Trophoblast cell (in vitro differentiated cells and primary cell): Measurements from ENCODE around the gene CCDC85C.

Experiments
- DNase-seq, 2 donors: peaks; one replicate each; pipeline ENCODE4 v3.0.0-alpha.2; 2016
- H2AFZ ChIP-seq: 2 replicates; pipeline ENCODE4 v1.6.1; 2013; ENCODE audit warnings: low read length, moderate library complexity, mild to moderate bottlenecking; ENCODE audit not compliant: insufficient read depth, poor library complexity
- H2AK5ac ChIP-seq: 2 replicates; pipeline ENCODE4 v1.6.1; 2013; ENCODE audit warnings: mild to moderate bottlenecking, low read length
- H2BK120ac ChIP-seq: 2 replicates; pipeline ENCODE4 v1.6.1; 2013; ENCODE audit warnings: low read length, mild to moderate bottlenecking, moderate library complexity; ENCODE audit not compliant: insufficient read depth, poor library complexity
- H2BK12ac ChIP-seq: 2 replicates; pipeline ENCODE4 v1.6.1; 2013; ENCODE audit warnings: mild to moderate bottlenecking, low read length, moderate library complexity
- H2BK5ac ChIP-seq: 2 replicates; pipeline ENCODE4 v1.6.1; 2013; ENCODE audit warnings: low read length, low read depth, moderate library complexity, mild to moderate bottlenecking; ENCODE audit not compliant: poor library complexity
- H3K14ac ChIP-seq: 2 replicates; pipeline ENCODE4 v1.6.1; 2013; ENCODE audit warnings: mild to moderate bottlenecking, low read length
- H3K18ac ChIP-seq: 2 replicates; pipeline ENCODE4 v1.6.1; 2013; ENCODE audit warnings: mild to moderate bottlenecking, low read length
- H3K23ac ChIP-seq: 2 replicates; pipeline ENCODE4 v1.6.1; 2013; ENCODE audit warnings: low read length
- H3K27ac ChIP-seq: 2 replicates; pipeline ENCODE4 v1.5.1; 2013; ENCODE audit warnings: low read depth, mild to moderate bottlenecking, inconsistent platforms, low read length, moderate library complexity
- H3K27me3 ChIP-seq: 2 replicates; pipeline ENCODE4 v1.6.1; 2013; ENCODE audit warnings: inconsistent platforms, mild to moderate bottlenecking, low read length, moderate library complexity; ENCODE audit not compliant: insufficient read depth
- H3K36me3 ChIP-seq, 2 experiments: 1 replicate in 1 of 2; 2 replicates in 1 of 2; pipeline ENCODE4 v1.6.1; 2013; ENCODE audit warnings: low read length in 2 of 2, mild to moderate bottlenecking in 2 of 2, moderate library complexity in 1 of 2; ENCODE audit not compliant: insufficient read depth in 2 of 2, control insufficient read depth in 1 of 2
- H3K4ac ChIP-seq: 2 replicates; pipeline ENCODE4 v1.6.1; 2013; ENCODE audit warnings: low read depth, mild to moderate bottlenecking, low read length, moderate library complexity
- H3K4me1 ChIP-seq, 2 experiments: 1 replicate in 1 of 2; 2 replicates in 1 of 2; pipeline ENCODE4 v1.6.1; 2013; ENCODE audit warnings: low read length in 2 of 2, mild to moderate bottlenecking in 2 of 2, moderate library complexity in 1 of 2; ENCODE audit not compliant: insufficient read depth in 2 of 2, control insufficient read depth in 1 of 2
- H3K4me2 ChIP-seq: 2 replicates; pipeline ENCODE4 v1.6.1; 2013; ENCODE audit warnings: inconsistent platforms, mild to moderate bottlenecking, low read length, moderate library complexity
- H3K4me3 ChIP-seq: 2 replicates; pipeline ENCODE4 v1.5.1; 2013; ENCODE audit warnings: mild to moderate bottlenecking, low read depth, low read length, inconsistent platforms
- H3K79me1 ChIP-seq: one replicate; pipeline ENCODE4 v1.6.1; 2013; ENCODE audit warnings: low read length
- H3K79me2 ChIP-seq: 2 replicates; pipeline ENCODE4 v1.6.1; 2013; ENCODE audit warnings: low read length, mild to moderate bottlenecking; ENCODE audit not compliant: control insufficient read depth, insufficient read depth, poor library complexity
- H3K9ac ChIP-seq: 2 replicates; pipeline ENCODE4 v1.6.1; 2013; ENCODE audit warnings: mild to moderate bottlenecking, low read length
- H3K9me3 ChIP-seq: 2 replicates; pipeline ENCODE4 v1.6.1; 2013; ENCODE audit warnings: low read depth, mild to moderate bottlenecking, control low read depth, inconsistent platforms, low read length; ENCODE audit not compliant: insufficient read depth
- H4K12ac ChIP-seq: 2 replicates; pipeline ENCODE4 v1.6.1; 2013; ENCODE audit warnings: low read depth, mild to moderate bottlenecking, low read length, moderate library complexity
- H4K8ac ChIP-seq: 2 replicates; pipeline ENCODE4 v1.6.1; 2013; ENCODE audit warnings: low read depth, mild to moderate bottlenecking, low read length, moderate library complexity
- H4K91ac ChIP-seq: one replicate; pipeline ENCODE4 v1.6.1; 2013; ENCODE audit warnings: low read depth, mild to moderate bottlenecking, low read length, moderate library complexity
- WGBS: extraction: QIAGEN DNeasy Blood & Tissue Kit; methylation state at CpG from one replicate; pipeline ENCODE4 v1.1.7; 2013; ENCODE audit warnings: missing lambda C conversion rate; ENCODE audit not compliant: insufficient read length, insufficient coverage; ENCODE audit errors: extremely low coverage; 5-methylcytosine and 5-hydroxymethylcytosine counted together

The CCDC85C gene

DNA sequence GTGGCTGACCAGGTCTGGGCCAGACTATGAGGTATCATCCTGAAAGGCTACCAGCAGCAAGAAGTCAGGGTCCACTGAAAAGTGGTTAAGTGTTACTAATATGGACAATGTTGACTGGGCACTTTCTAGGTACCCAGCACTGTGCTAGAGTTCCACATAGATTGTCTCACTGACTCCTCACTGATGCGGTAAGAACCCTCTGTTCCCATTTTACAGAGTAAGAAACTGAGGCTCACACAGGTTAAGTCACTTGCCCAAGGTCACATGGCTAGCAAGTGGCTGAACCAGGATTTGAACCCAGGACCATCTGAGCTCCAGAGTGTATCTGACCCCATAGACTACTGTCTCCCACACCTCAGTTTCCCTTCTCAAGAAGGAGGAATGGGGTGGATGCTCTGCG is 4.6 kb upstream of the CCDC85C start:
- no peak overlapping the region for H3K27ac ChIP-seq
- no peak overlapping the region for H3K18ac ChIP-seq
- no peak overlapping the region for H3K9ac ChIP-seq
- no peak overlapping the region for H3K23ac ChIP-seq
- no peak overlapping the region for H2BK5ac ChIP-seq
- peaks cover 6% of the 10 kb centered on the region for H3K79me2 ChIP-seq
- no peak overlapping the region for H3K4me3 ChIP-seq
- no CpG with 5 or more reads among the region's 2 CpGs for WGBS
- no peak overlapping the region for H4K12ac ChIP-seq
- H2BK12ac ChIP-seq: no peak overlapping the region
- H4K91ac ChIP-seq: no peak overlapping the region
- H3K4ac ChIP-seq: no peak overlapping the region
- no peaks in the 10 kb centered on the region for H3K9me3 ChIP-seq
- H3K14ac ChIP-seq: no peak overlapping the region
- H2BK120ac ChIP-seq: no peak overlapping the region
- H3K27me3 ChIP-seq: no peaks in the 10 kb centered on the region
- no peaks in the 10 kb centered on the region for H3K36me3 ChIP-seq
- no peak overlapping the region for H3K4me2 ChIP-seq
- peaks cover 9% of the 10 kb centered on the region for H3K79me1 ChIP-seq
- no peak for DNase-seq
- H4K8ac ChIP-seq: no peak overlapping the region
- H2AFZ ChIP-seq: no peak overlapping the region
- no peak overlapping the region for H2AK5ac ChIP-seq
- peaks cover 6 to 8% of the 10 kb centered on the region in 2 experiments for H3K4me1 ChIP-seq

DNA sequence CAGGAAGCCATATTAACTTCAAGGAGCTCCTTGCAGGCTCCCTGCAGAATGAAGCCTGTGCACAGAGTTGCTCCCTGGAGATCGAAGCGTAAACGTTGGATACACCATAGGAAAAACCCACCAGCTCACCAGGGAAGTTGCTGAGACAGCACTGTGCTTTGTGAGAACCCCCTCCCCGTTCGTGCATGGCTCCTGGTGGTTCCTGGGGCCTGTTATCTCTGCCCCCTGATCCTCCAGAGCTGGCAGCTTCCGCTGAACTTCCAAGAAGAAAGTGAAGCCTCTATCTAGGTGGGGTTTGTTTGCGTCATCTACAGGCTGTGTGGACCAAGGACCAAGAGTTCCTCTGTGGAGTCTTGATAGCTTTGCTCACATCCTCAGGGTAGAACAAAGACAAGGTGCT is 2.4 kb upstream of the CCDC85C start:
- Histone ChIP-seq H3K9me3 (no peaks in the 10 kb centered on the region), H2BK12ac (no peak overlapping the region), H3K23ac (no peak overlapping the region), H4K12ac (no peak overlapping the region), H3K27ac (no peak overlapping the region), H3K27me3 (peaks cover 5% of the 10 kb centered on the region), H2BK120ac (no peak overlapping the region), H3K79me1 (peaks cover 10% of the 10 kb centered on the region), H2AFZ (no peak overlapping the region), H3K36me3 (no peaks in the 10 kb centered on the region), H2BK5ac (no peak overlapping the region), H4K8ac (no peak overlapping the region), H3K4me2 (no peak overlapping the region), H3K4ac (no peak overlapping the region), H3K4me3 (no peak overlapping the region), H3K18ac (no peak overlapping the region), H3K14ac (no peak overlapping the region), H3K79me2 (peaks cover 21% of the 10 kb centered on the region), H3K9ac (no peak overlapping the region), H2AK5ac (no peak overlapping the region), H4K91ac (no peak overlapping the region), H3K4me1 (peaks cover 24 to 29% of the 10 kb centered on the region in 2 experiments)
- no CpG with 5 or more reads among the region's 7 CpGs for WGBS
- no peak for DNase-seq

DNA sequence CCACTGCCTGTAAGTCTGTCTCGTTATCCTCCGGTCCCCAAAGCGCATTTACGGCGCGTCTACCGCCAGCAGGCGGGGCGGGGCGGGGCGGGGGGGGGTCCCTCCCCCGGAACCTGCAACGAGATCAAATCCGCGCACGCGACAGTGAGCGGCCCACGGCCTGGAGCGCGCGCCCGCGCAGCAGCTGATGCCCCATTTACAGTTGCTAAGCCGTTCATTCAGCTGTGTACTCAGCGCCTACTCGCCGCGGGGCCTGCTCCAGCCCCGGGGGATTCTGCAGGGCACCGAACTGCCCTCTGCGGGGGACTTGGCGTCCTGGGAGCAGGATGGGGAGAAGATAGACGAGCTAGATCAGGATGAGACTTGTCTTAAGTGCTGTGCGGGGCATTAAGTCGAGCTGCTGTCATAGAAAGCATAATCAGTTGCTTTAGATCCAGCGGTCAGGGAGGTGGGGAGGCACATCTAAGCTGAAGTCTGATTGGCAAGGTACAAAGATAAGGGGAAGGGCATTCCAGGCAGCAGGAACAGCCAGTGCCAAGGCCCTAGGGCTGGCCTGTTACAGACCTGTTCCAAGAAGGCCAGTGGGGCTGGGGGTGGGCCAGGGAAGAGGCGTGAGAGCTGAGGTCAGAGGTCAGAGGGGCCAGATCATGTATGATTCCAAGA is 1.4 kb upstream of the CCDC85C start:
- Histone ChIP-seq H3K4ac (no peak overlapping the region), H3K9me3 (no peaks in the 10 kb centered on the region), H2BK120ac (no peak overlapping the region), H4K12ac (peak overlapping the region; percentile 34), H3K4me1 (peaks cover 27 to 34% of the 10 kb centered on the region in 2 experiments), H3K14ac (no peak overlapping the region), H3K27ac (no peak overlapping the region), H2AFZ (peak overlapping the region; percentile 72), H2AK5ac (no peak overlapping the region), H3K36me3 (no peaks in the 10 kb centered on the region), H4K91ac (peak overlapping the region; percentile 91), H3K4me3 (peak overlapping the region; percentile 74), H3K79me1 (peaks cover 10% of the 10 kb centered on the region), H2BK12ac (peak overlapping the region; percentile 63), H4K8ac (peak overlapping the region; percentile 80), H3K18ac (peak overlapping the region; percentile 97), H3K27me3 (peaks cover 5% of the 10 kb centered on the region), H3K9ac (no peak overlapping the region), H2BK5ac (peak overlapping the region; percentile 82), H3K4me2 (peak overlapping the region; percentile 95), H3K79me2 (peaks cover 27% of the 10 kb centered on the region), H3K23ac (no peak overlapping the region)
- WGBS: no CpG with 5 or more reads among the region's 38 CpGs
- peak in 1 of 2 donors; percentile 35 for DNase-seq

DNA sequence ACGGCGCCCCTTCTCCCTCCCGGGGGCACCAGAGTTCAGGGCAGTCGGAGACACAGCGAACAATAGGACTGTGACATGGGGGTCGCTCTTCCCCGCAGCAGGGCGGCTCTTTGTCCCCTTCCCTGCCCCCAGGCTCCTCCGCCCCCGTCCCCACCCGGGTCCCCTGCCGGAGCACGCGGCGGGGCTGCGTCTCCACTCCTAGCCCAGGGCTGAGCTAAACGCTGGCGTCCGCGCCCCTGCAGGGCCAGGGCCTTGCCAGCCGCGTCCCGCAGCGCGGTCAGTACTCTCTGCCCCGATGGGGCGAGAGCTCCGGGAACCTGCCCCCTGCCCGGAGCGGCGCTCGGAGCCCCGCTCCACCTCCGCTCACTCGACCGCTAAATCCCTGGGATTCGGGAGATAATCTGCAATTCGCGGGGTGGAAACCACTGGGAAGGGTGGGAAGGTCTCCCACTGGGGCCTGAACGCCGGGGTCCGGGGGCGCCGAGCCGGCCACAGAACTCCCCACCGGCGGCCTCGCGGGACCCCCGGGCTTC is 825 bp upstream of the CCDC85C start:
- peaks cover 27 to 36% of the 10 kb centered on the region in 2 experiments for H3K4me1 ChIP-seq
- no peaks in the 10 kb centered on the region for H3K36me3 ChIP-seq
- peak overlapping the region; percentile 97 for H3K18ac ChIP-seq
- peak overlapping the region; percentile 80 for H3K27ac ChIP-seq
- peak overlapping the region; percentile 78 for H3K9ac ChIP-seq
- peaks cover 10% of the 10 kb centered on the region for H3K79me1 ChIP-seq
- peak overlapping the region; percentile 70 for H2BK120ac ChIP-seq
- peaks cover 29% of the 10 kb centered on the region for H3K79me2 ChIP-seq
- peak overlapping the region; percentile 72 for H2AFZ ChIP-seq
- DNase-seq: peak; percentile 36 to 59
- H4K91ac ChIP-seq: peak overlapping the region; percentile 91
- H2BK12ac ChIP-seq: peak overlapping the region; percentile 63
- no peak overlapping the region for H2AK5ac ChIP-seq
- H3K14ac ChIP-seq: peak overlapping the region; percentile 55
- H3K23ac ChIP-seq: no peak overlapping the region
- peak overlapping the region; percentile 82 for H2BK5ac ChIP-seq
- H3K27me3 ChIP-seq: peaks cover 5% of the 10 kb centered on the region
- H4K8ac ChIP-seq: peak overlapping the region; percentile 80
- H4K12ac ChIP-seq: peak overlapping the region; percentile 34
- peak overlapping the region; percentile 74 for H3K4me3 ChIP-seq
- WGBS: no CpG with 5 or more reads among the region's 50 CpGs
- H3K4ac ChIP-seq: peak overlapping the region; percentile 61
- peak overlapping the region; percentile 95 for H3K4me2 ChIP-seq
- no peaks in the 10 kb centered on the region for H3K9me3 ChIP-seq
